Cardiac fibroblast (primary cell): ENCODE measurements around the gene JAK1.
A peak's percentile ranks its signal among the peaks of the same experiment; 100 is the strongest.

Experiments used
- DNase-seq, 2 donors: peaks; one replicate each; pipeline versions ENCODE4 v3.0.0 to v3.0.0-alpha.2; 2010; ENCODE audit warnings: low read depth in 2 of 2
- H3K4me3 ChIP-seq, 2 donors: replicated peaks in 1 of 2; 1 replicate in 1 of 2; 2 replicates in 1 of 2; pipeline ENCODE4 v1.5.1; 2011; ENCODE audit warnings: low read depth in 2 of 2, low read length in 2 of 2, mild to moderate bottlenecking in 2 of 2, moderate library complexity in 1 of 2
- CTCF ChIP-seq: IDR thresholded peaks from one replicate; pipeline ENCODE4 v1.5.1; 2011; ENCODE audit warnings: low read depth, mild to moderate bottlenecking, low read length, inconsistent platforms

The JAK1 gene

GRCh38 chr1:64960731-64961130 is 5.6 kb downstream of the JAK1 start:
- no peak for TF ChIP-seq CTCF
- no peak for DNase-seq
- H3K4me3 ChIP-seq, result no peak overlapping the region

GRCh38 chr1:64959986-64960385 is 6.4 kb downstream of the JAK1 start:
- no peak for DNase-seq
- no peak for TF ChIP-seq CTCF
- no peak overlapping the region for H3K4me3 ChIP-seq

GRCh38 chr1:64956733-64957441 is 9.5 kb downstream of the JAK1 start:
- no peak for TF ChIP-seq CTCF
- no peak for DNase-seq
- H3K4me3 ChIP-seq, result no peak overlapping the region

GRCh38 chr1:64956010-64956640 is 10.2 kb downstream of the JAK1 start:
- DNase-seq, result peak in 1 of 2 donors; percentile 59
- no peak for TF ChIP-seq CTCF

GRCh38 chr1:64955097-64956009 is 11.0 kb downstream of the JAK1 start:
- no peak for DNase-seq
- H3K4me3 ChIP-seq, result no peak overlapping the region
- TF ChIP-seq CTCF, result no peak

More at GRCh38 chr1:64956010-64956640, 10.2 kb downstream of the JAK1 start:
- H3K4me3 ChIP-seq, result no peak overlapping the region

- no peak for TF ChIP-seq CTCF
- no peak overlapping the region for H3K4me3 ChIP-seq
- no peak for DNase-seq
Observed at GRCh38 chr1:64953241-64953640, 13.1 kb downstream of the JAK1 start.
